Right cardiac atrium (tissue), 5 donors: ENCODE results near the gene ZNF697. TPM values are rescaled to one million over a fixed set of nuclear protein-coding genes. Genes with fewer than 3 reads are reported as not detected.
"Not testable (repeated sequence)": the region's sequence is repeated elsewhere in the genome, so short reads cannot be mapped to it uniquely, and the experiment has no call there.

Source experiments
- ATAC-seq, 2 donors: fragments of 200-7000 bp; cut with Tn5 transposase; one replicate each; pipeline versions ENCODE4 v1.8.0 to v1.9.1; 2020; ENCODE audit warnings: moderate library complexity in 2 of 2, mild to moderate bottlenecking in 1 of 2
- DNase-seq, 3 donors: peaks; one replicate each; pipeline ENCODE4 v3.0.0-alpha.2; 2020
- H3K27ac ChIP-seq: one replicate; pipeline ENCODE4 v1.5.1; 2013; ENCODE audit warnings: mild to moderate bottlenecking, low read length, control low read depth, moderate library complexity
- H3K27me3 ChIP-seq: one replicate; pipeline ENCODE4 v1.6.1; 2013; ENCODE audit not compliant: control insufficient read depth, insufficient read depth
- H3K4me1 ChIP-seq: one replicate; pipeline ENCODE4 v1.6.1; 2013; ENCODE audit warnings: low read length; ENCODE audit not compliant: control insufficient read depth, insufficient read depth
- H3K4me3 ChIP-seq: one replicate; pipeline ENCODE4 v1.5.1; 2013; ENCODE audit warnings: low read length, control low read depth
- H3K9me3 ChIP-seq: one replicate; pipeline ENCODE4 v1.6.1; 2013; ENCODE audit warnings: low read length; ENCODE audit not compliant: control insufficient read depth
- WGBS: extraction: QIAGEN DNeasy Blood & Tissue Kit; methylation state at CpG from one replicate; pipeline ENCODE4 v1.1.7; 2013; 5-methylcytosine and 5-hydroxymethylcytosine counted together
- intact Hi-C, 4 donors: fragments of 100-400 bp; cut with DNase I; formaldehyde crosslinking; loops; one replicate each; pipeline versions ENCODE4 v1.11.0 to v1.14.0; 2022 to 2023
- polyA plus RNA-seq: library from polyadenylated mRNA; stranded (reverse); fragments of 200-250 nt; gene quantifications from one replicate; pipeline ENCODE4 v1.2.3, GENCODE V29; 2013
- total RNA-seq, 4 donors: library from RNA; stranded (reverse); fragmentation: NEBNext Ultra II Directional; extraction: Animal tissue kit (Norgen Biotek cat#: 25700); gene quantifications; one replicate each; pipeline ENCODE4 v1.2.1, GENCODE V29; 2021
- donor health status: healthy with polysubstance abuse.
- donor health status: DM: no; HTN: yes; CAD: no.
- donor health status: DM: no; HTN: no; CAD: no.
- donor health status: DM: no; HTN: yes; CAD: no; lungs with severe emphysema.
- donor health status: DM: yes; HTN: yes; CAD: no.

The ZNF697 gene
- total and polyA plus RNA-seq, 5 donors: 4.3 to 14.8 (median 10.7) TPM

DNA sequence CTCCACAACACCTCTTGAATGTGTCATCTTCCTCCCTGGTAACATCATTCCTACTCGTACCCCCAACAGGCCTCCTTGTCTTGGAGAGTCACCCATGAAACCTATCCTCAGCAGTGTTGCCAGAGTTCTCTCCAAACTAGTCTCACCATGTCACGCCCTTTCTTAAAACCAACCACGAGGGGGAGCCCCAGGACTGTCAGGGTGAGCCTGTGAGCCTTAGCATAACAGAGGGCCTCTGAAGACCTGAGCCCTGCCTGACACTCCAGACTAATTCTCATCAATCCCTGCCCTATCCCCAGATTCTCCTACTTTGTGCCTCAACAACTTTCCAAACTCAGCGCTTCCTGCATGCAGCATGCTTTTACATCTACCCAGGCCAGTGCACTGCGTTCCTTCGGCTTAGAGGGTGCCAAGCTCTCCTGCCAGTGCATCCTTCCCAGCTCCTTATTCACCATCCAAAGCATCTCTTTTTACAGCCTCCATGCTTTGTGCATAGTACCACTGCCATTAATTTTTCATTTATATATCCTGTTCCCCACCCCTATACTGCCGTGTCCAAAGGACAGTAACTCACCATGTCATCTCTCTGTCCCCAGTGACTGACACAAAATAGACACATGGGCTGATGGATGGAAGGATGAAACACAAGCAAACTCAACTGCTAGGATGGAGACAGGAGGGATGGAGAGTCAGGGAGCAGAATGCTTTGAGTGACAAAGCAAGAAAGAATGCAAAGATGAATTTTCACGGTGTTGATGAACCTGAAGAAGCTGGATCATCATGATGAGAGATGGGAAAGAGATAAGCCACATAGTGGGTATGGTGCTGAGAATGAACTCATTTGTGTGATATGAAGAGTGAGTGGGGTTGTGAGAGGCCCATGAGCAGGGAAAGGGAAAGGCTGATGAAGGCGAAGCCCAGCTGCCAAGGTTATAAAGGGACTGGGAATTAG lies 34.0 kb downstream of the ZNF697 start:
- Histone ChIP-seq H3K9me3 (no peaks in the 10 kb centered on the region), H3K4me1 (no peaks in the 10 kb centered on the region), H3K4me3 (no peak overlapping the region), H3K27me3 (no peaks in the 10 kb centered on the region), H3K27ac (no peak overlapping the region)
- peak; percentile 84 to 91 (median 90) for DNase-seq
- intact Hi-C loops: loop anchor here in 3 of 4 donors (2.0 to 5.0 kb wide), 2 partner anchors 49 to 53 kb away; no protein-coding TSS in a partner anchor
- 41% methylated on average over 9 of the region's 9 CpGs for WGBS
- peak; percentile 89 to 94 for ATAC-seq

DNA sequence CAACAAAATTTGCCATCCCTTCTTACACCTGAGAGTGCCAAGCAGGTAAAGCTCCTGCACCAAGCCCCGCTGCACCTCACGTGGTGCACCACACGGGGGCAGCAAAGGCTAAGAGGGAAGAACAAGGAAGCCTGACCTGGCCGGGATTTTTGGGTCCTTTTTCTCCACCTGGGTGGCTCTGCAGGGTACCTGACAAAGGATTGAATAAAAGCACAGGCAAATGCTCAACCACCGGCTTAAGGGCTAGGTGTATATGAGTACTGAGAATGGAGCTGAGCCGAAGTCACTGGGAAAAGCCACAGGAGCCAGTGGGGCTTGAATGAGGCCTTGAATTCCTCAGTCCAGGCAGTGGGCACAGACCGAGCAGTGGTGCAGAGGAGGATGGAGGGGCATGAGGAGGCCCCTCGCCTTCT lies 36.4 kb downstream of the ZNF697 start:
- WGBS: 16% methylated on average over 8 of the region's 8 CpGs
- Histone ChIP-seq H3K27ac (no peak overlapping the region), H3K4me1 (no peaks in the 10 kb centered on the region), H3K4me3 (no peak overlapping the region), H3K9me3 (no peaks in the 10 kb centered on the region), H3K27me3 (no peaks in the 10 kb centered on the region)
- DNase-seq (peak; percentile 54 to 86 (median 83)), ATAC-seq (peak in 1 of 2 donors; percentile 41)
- intact Hi-C loops: loop anchor here in 2 of 4 donors (2.0 to 5.0 kb wide), 2 partner anchors 51 to 56 kb away; no protein-coding TSS in a partner anchor

DNA sequence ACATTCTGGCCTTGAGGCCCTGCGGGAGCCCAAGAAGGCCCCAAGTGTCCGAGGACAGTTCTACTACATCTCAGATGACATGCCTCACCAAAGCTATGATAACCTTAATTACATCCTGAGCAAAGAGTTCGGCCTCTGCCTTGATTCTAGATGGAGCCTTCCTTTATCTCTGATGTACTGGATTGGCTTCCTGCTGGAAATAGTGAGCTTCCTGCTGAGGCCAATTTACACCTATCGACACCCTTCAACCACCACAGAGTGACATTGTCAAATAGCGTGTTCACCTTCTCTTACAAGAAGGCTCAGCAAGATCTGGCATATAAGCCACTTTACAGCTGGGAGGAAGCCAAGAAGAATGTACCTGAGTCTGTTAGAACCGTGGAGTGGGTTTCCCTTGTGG lies 39.2 kb downstream of the ZNF697 start:
- DNase-seq, H3K4me3 ChIP-seq, ATAC-seq, H3K4me1 ChIP-seq, intact Hi-C loops, H3K9me3 ChIP-seq, H3K27ac ChIP-seq, H3K27me3 ChIP-seq: not testable (repeated sequence)
- 83% methylated on average over 6 of the region's 6 CpGs for WGBS

DNA sequence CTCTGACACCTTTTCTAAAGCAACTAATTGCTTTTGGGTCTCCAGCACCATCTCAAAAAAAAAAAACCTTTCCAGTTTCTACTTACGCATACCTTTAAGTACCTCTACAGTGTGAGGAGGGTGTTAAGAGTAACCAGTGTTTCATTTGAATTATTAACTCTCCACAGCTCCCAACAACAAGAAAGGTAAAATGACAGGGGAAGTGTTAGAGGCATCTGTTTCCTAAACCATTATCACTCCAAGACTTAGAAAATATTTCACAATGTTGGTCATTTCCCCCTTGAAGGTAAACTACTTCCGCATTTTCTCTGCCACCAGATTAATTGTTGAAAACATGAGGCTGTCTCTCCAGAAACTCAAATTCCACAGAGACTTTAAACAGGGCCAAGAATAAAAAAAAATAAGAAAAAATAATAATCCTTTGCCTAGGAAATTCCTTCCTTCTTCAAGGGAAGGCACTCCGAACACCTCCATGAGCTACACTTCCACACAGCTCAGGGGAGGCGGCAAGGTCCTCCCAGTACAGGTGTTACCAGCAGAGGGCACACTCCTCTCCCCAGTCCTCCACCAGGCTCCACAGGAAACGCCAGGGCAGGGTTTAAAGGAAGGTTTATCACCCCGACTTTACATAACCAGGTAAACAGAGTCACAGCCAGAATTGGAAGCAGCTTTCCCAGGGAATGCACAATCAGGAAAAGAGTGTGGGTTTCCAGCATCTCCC lies 40.8 kb downstream of the ZNF697 start:
- WGBS: 77% methylated on average over 3 of the region's 6 CpGs
- H3K4me1 ChIP-seq, intact Hi-C loops, H3K9me3 ChIP-seq, ATAC-seq, H3K27me3 ChIP-seq, H3K27ac ChIP-seq, DNase-seq, H3K4me3 ChIP-seq: not testable (repeated sequence)

DNA sequence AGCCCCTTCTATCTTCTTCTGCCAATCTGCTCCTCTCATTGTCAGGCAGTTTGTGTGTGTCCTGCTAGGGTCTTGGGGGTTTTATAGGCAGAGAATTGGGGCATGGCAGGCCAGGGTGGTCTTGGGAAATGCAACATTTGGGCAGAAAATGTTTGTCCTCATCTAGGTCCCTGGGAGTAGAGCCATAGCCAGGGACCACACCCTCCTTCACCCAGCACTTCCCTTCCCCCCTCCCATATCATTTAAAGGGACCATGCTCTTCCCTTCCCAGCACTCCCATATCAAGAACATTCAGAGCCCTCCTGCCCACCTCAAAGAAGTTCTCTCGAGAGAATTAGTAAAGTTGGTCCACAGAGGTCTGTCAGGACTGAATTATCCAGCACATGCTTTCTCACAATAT lies 41.7 kb downstream of the ZNF697 start:
- no peaks in the 10 kb centered on the region for H3K4me1 ChIP-seq
- H3K9me3 ChIP-seq: no peaks in the 10 kb centered on the region
- ATAC-seq: peak; percentile 39 to 49
- H3K27ac ChIP-seq: no peak overlapping the region
- 89% methylated on average over 1 of the region's 1 CpG for whole genome bisulfite sequencing
- intact Hi-C loops: no loop called here
- no peaks in the 10 kb centered on the region for H3K27me3 ChIP-seq
- peak in 1 of 3 donors; percentile 50 for DNase-seq
- H3K4me3 ChIP-seq: no peak overlapping the region

DNA sequence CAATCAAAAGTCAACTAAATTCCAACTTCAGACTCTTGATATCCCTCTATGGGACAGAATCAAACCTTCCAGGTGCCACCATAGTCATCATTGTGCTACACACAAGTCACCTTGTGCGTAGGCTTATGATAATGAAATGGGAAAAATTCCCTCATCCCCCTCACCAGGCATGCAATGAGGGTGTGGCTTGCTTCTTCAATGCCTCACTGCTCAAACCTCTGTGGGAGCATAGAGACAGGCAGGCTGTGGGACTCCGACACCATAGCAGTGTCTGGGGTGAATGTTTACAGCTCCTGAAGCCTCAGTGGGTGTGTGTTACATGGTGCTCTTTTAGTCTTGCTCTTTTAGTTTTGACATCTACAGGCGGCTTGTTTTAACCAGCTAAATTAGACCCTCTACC lies 42.4 kb downstream of the ZNF697 start:
- intact Hi-C loops: no loop called here
- no peaks in the 10 kb centered on the region for H3K4me1 ChIP-seq

DNA sequence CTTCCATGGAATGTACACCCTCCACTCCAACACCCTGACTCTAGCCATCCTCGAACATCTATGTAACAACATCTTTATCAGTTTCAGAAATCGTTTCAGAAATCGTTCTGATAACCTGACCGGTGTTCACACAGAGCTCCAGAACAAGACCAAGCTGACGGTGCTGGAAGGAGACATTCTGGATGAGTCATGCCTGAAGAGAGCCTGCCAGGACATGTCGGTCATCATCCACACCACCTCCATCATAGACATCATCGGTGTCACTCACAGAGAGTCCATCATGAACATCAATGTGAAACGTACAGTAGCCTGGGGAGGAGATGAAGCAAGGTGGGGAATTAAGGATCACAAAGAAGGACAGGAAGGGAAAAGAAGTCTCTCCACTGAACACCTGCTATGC lies 43.0 kb downstream of the ZNF697 start:
- ATAC-seq, H3K4me1 ChIP-seq, H3K9me3 ChIP-seq, H3K27ac ChIP-seq, DNase-seq, intact Hi-C loops, H3K27me3 ChIP-seq, H3K4me3 ChIP-seq: not testable (repeated sequence)
- WGBS: 80% methylated on average over 8 of the region's 8 CpGs

More for the DNA sequence above, 42.4 kb downstream of the ZNF697 start:
- DNase-seq (no peak), ATAC-seq (no peak)
- 97% methylated on average over 3 of the region's 3 CpGs for WGBS
- no peak overlapping the region for H3K27ac ChIP-seq
- H3K9me3 ChIP-seq: no peaks in the 10 kb centered on the region
- no peaks in the 10 kb centered on the region for H3K27me3 ChIP-seq
- no peak overlapping the region for H3K4me3 ChIP-seq

DNA sequence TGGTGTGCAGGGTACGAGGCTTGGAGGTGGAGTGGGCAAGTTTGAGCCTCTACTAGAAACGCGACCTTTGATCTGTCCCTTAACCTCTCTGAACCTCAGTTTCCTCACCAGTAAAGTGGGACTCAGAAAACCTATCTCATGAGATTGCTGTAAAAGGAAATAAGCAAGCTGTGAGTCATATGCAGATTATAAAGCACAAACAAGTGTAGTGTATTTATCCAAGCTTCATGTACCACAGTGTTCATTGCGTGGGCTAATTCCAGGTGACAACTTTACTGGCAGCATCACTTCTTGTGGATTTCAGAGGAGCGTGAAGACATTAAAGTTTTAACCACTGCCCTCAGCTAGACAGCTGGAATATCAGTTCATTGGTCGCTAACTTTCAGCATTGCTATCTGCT lies 44.4 kb downstream of the ZNF697 start:
- H3K9me3 ChIP-seq: no peaks in the 10 kb centered on the region
- no peak for DNase-seq
- no peak overlapping the region for H3K4me3 ChIP-seq
- no peak overlapping the region for H3K27ac ChIP-seq
- ATAC-seq: no peak
- intact Hi-C loops: no loop called here
- no peaks in the 10 kb centered on the region for H3K27me3 ChIP-seq
- H3K4me1 ChIP-seq: no peaks in the 10 kb centered on the region
- 87% methylated on average over 6 of the region's 6 CpGs for WGBS

DNA sequence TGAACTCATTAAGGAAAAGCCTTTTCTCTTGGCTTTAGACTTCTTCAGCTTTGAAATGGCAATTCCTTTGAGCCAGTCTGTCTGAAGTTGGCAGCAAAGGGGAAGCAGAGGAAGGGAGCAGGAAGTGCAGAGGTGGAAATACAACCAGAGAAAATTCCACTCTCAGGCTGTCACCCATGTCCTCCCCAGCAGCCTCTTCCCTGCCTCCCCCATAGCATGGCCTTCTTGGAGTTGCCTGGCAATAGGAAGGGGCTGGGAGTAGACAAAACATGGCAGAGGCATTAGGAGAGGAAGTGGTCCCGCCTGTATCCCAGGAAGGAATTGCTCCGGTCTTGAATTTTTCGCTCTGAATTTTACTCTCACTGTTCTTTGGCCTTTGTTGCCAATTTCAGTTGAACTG lies 44.8 kb downstream of the ZNF697 start:
- DNase-seq, H3K9me3 ChIP-seq, H3K4me3 ChIP-seq, H3K27me3 ChIP-seq, ATAC-seq, intact Hi-C loops, H3K4me1 ChIP-seq, H3K27ac ChIP-seq: not testable (repeated sequence)
- 68% methylated on average over 3 of the region's 3 CpGs for WGBS

DNA sequence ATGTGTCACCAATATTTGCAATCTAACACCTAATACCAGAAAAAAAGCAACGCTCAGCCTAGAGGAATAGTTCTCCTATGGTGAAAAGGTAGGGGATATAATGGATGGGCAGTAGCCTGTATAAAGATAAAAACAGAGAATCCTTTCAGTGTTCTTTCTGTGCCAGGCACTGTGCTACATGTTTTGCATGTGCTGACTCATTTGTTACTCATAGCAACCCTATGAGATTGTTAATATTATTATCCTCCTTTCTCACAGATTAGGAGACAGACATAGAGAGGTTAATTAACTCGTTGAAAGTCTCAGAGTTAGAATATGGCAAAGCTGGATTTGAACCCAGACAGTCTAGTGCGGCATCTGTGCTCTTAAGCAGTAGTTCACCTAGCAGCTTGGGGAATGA lies 45.3 kb downstream of the ZNF697 start:
- H3K4me1 ChIP-seq, intact Hi-C loops: not testable (repeated sequence)

DNA sequence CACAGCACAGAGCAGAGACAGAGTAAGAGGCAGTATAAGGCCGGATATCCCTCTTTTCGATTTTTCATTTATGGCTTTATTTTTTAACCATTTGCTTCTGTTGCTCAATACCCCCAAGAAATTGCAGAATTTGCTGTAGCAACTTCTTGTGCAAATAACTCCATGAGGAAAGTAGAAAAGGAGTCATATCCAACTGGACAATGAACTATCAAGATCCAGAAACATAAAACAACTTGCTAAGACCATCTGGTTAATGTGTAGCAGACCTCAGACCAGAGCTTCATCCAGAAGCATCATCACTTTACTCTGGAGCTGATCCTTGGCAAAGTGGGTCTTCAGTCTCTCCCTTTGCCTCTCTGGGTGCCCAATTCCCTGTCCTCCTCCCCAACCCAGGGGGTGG lies 45.9 kb downstream of the ZNF697 start:
- Histone ChIP-seq H3K27ac (no peak overlapping the region), H3K27me3 (no peaks in the 10 kb centered on the region), H3K9me3 (no peaks in the 10 kb centered on the region), H3K4me3 (no peak overlapping the region), H3K4me1 (no peaks in the 10 kb centered on the region)
- intact Hi-C loops: no loop called here
- WGBS: 83% methylated on average over 2 of the region's 2 CpGs
- DNase-seq (no peak), ATAC-seq (no peak)

More for the DNA sequence above, 45.3 kb downstream of the ZNF697 start:
- WGBS: 83% methylated on average over 3 of the region's 3 CpGs
- H3K9me3 ChIP-seq, H3K27ac ChIP-seq, DNase-seq, H3K4me3 ChIP-seq, ATAC-seq, H3K27me3 ChIP-seq: not testable (repeated sequence)
